Prostate gland (tissue), 2 donors: Measurements from ENCODE around the gene RAB6C.
"Not testable (repeated sequence)": the region's sequence is repeated elsewhere in the genome, so short reads cannot be mapped to it uniquely, and the experiment has no call there.

Experiments used
- POLR2A ChIP-seq: fragments of 450-650 bp; IDR thresholded peaks from one replicate; pipeline ENCODE4 v1.6.1; 2016; ENCODE audit warnings: antibody characterized with exemption, mild to moderate bottlenecking
- TF ChIP-seq, protein P1 (sequence below), 4 experiments: fragments of 200-600 bp in 2 of 4; fragments of 450-650 bp in 2 of 4; sonication (generic) in 2 of 4; IDR thresholded peaks; 1 replicate in 3 of 4; 2 replicates in 1 of 4; pipeline ENCODE4 v1.5.1; 2016 to 2019; ENCODE audit warnings: antibody characterized with exemption in 4 of 4, mild to moderate bottlenecking in 2 of 4, moderate library complexity in 2 of 4

- TF ChIP-seq, protein P1, sequence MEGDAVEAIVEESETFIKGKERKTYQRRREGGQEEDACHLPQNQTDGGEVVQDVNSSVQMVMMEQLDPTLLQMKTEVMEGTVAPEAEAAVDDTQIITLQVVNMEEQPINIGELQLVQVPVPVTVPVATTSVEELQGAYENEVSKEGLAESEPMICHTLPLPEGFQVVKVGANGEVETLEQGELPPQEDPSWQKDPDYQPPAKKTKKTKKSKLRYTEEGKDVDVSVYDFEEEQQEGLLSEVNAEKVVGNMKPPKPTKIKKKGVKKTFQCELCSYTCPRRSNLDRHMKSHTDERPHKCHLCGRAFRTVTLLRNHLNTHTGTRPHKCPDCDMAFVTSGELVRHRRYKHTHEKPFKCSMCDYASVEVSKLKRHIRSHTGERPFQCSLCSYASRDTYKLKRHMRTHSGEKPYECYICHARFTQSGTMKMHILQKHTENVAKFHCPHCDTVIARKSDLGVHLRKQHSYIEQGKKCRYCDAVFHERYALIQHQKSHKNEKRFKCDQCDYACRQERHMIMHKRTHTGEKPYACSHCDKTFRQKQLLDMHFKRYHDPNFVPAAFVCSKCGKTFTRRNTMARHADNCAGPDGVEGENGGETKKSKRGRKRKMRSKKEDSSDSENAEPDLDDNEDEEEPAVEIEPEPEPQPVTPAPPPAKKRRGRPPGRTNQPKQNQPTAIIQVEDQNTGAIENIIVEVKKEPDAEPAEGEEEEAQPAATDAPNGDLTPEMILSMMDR (IDR thresholded peaks at IDR 0.05), result not testable (repeated sequence)
- TF ChIP-seq POLR2A, result not testable (repeated sequence)
Measured at GRCh38 chr2:129958736-129959135, 20.7 kb upstream of the RAB6C start.
